Mononuclear cell (primary cell): ENCODE data around the gene RPS3. TPM values are rescaled to one million over a fixed set of nuclear protein-coding genes. Genes with fewer than 3 reads are reported as not detected.
A peak's percentile ranks its signal among the peaks of the same experiment; 100 is the strongest.
"Not testable (repeated sequence)": the region's sequence is repeated elsewhere in the genome, so short reads cannot be mapped to it uniquely, and the experiment has no call there.

Experiments used
- H3K27me3 ChIP-seq: 2 replicates; pipeline ENCODE4 v1.6.0; 2011; ENCODE audit warnings: low read length, control low read depth; ENCODE audit not compliant: insufficient read depth
- H3K4me1 ChIP-seq: 2 replicates; pipeline ENCODE4 v1.5.1; 2011; ENCODE audit warnings: mild to moderate bottlenecking, low read length, control low read depth; ENCODE audit not compliant: insufficient read depth
- H3K4me3 ChIP-seq: 2 replicates; pipeline ENCODE4 v1.5.1; 2011; ENCODE audit warnings: mild to moderate bottlenecking, low read length, moderate library complexity
- H3K9me3 ChIP-seq: 2 replicates; pipeline ENCODE4 v1.5.1; 2011; ENCODE audit warnings: low read depth, mild to moderate bottlenecking, control low read depth, low read length
- total RNA-seq: library from RNA; depleted of rRNA; stranded (reverse); fragments of >200 nt; gene quantifications from one replicate; pipeline ENCODE4 v1.2.3, GENCODE V29; 2012

Gene RPS3
- 3,272 TPM for total RNA-seq

- Histone ChIP-seq H3K4me3 (peak within 1 kb of the TSS; percentile 94), H3K4me1 (peaks cover 33% of the 10 kb centered on the region), H3K9me3 (no peaks in the 10 kb centered on the region), H3K27me3 (no peaks in the 10 kb centered on the region)
Measured at GRCh38 chr11:75399344-75400145, at the start of gene RPS3. RPS3 (plus strand) TSS chr11:75399518; CDS start chr11:75399548, 30 bp downstream.

GRCh38 chr11:75349521-75350116, 49.7 kb upstream of the RPS3 start:
- peaks cover 82% of the 10 kb centered on the region for H3K4me1 ChIP-seq
- H3K9me3 ChIP-seq = no peaks in the 10 kb centered on the region
- no peaks in the 10 kb centered on the region for H3K27me3 ChIP-seq
- peak overlapping the region; percentile 62 for H3K4me3 ChIP-seq

GRCh38 chr11:75350122-75350742, 49.1 kb upstream of the RPS3 start:
- Histone ChIP-seq H3K4me1 (peaks cover 76% of the 10 kb centered on the region), H3K27me3 (no peaks in the 10 kb centered on the region), H3K4me3 (peak overlapping the region; percentile 62), H3K9me3 (no peaks in the 10 kb centered on the region)

GRCh38 chr11:75350743-75351540, 48.4 kb upstream of the RPS3 start:
- Histone ChIP-seq H3K27me3 (no peaks in the 10 kb centered on the region), H3K9me3 (no peaks in the 10 kb centered on the region), H3K4me3 (peak overlapping the region; percentile 62), H3K4me1 (peaks cover 69% of the 10 kb centered on the region)

- H3K4me1 ChIP-seq = peaks cover 64% of the 10 kb centered on the region
- peak within 1 kb of the TSS; percentile 62 for H3K4me3 ChIP-seq
- H3K27me3 ChIP-seq = no peaks in the 10 kb centered on the region
- H3K9me3 ChIP-seq = no peaks in the 10 kb centered on the region
Measured at GRCh38 chr11:75351541-75351790, 47.9 kb upstream of the RPS3 start, which contains the start of gene ARRB1. ARRB1 (minus strand) TSS chr11:75351661; CDS start chr11:75351607, 54 bp downstream.

- H3K27me3 ChIP-seq = no peaks in the 10 kb centered on the region
- H3K4me3 ChIP-seq = peak overlapping the region; percentile 62
- H3K9me3 ChIP-seq = no peaks in the 10 kb centered on the region
- peaks cover 58% of the 10 kb centered on the region for H3K4me1 ChIP-seq
Measured at GRCh38 chr11:75351791-75352587, 47.3 kb upstream of the RPS3 start.

GRCh38 chr11:75352588-75353206, 46.6 kb upstream of the RPS3 start:
- Histone ChIP-seq H3K4me1 (peaks cover 51% of the 10 kb centered on the region), H3K4me3 (peak overlapping the region; percentile 62), H3K27me3 (no peaks in the 10 kb centered on the region), H3K9me3 (no peaks in the 10 kb centered on the region)

- Histone ChIP-seq H3K9me3 (no peaks in the 10 kb centered on the region), H3K27me3 (no peaks in the 10 kb centered on the region), H3K4me3 (no peak overlapping the region), H3K4me1 (peaks cover 28% of the 10 kb centered on the region)
Measured at GRCh38 chr11:75355051-75355450, 44.3 kb upstream of the RPS3 start.

- H3K4me1 ChIP-seq = peaks cover 14% of the 10 kb centered on the region
- no peaks in the 10 kb centered on the region for H3K27me3 ChIP-seq
- no peaks in the 10 kb centered on the region for H3K9me3 ChIP-seq
- H3K4me3 ChIP-seq = no peak overlapping the region
Measured at GRCh38 chr11:75356613-75357012, 42.7 kb upstream of the RPS3 start.

- not testable (repeated sequence) for H3K4me3 ChIP-seq
- peaks cover 16% of the 10 kb centered on the region for H3K4me1 ChIP-seq
Measured at GRCh38 chr11:75362285-75362684, 37.0 kb upstream of the RPS3 start.

GRCh38 chr11:75365711-75366181, 33.6 kb upstream of the RPS3 start:
- Histone ChIP-seq H3K9me3 (no peaks in the 10 kb centered on the region), H3K4me3 (no peak overlapping the region)

More at GRCh38 chr11:75362285-75362684, 37.0 kb upstream of the RPS3 start:
- not testable (repeated sequence) for H3K9me3 ChIP-seq, H3K27me3 ChIP-seq

GRCh38 chr11:75366826-75367225, 32.5 kb upstream of the RPS3 start:
- not testable (repeated sequence) for H3K9me3 ChIP-seq, H3K27me3 ChIP-seq, H3K4me3 ChIP-seq
- H3K4me1 ChIP-seq = peaks cover 47% of the 10 kb centered on the region

More at GRCh38 chr11:75365711-75366181, 33.6 kb upstream of the RPS3 start:
- H3K4me1 ChIP-seq = peaks cover 44% of the 10 kb centered on the region
- no peaks in the 10 kb centered on the region for H3K27me3 ChIP-seq

- Histone ChIP-seq H3K27me3 (no peaks in the 10 kb centered on the region), H3K9me3 (no peaks in the 10 kb centered on the region), H3K4me3 (no peak overlapping the region), H3K4me1 (peaks cover 55% of the 10 kb centered on the region)
Measured at GRCh38 chr11:75369560-75370255, 29.6 kb upstream of the RPS3 start.
